HepG2 (cell line): ENCODE data around the gene TWF1. TPM values are rescaled to one million over a fixed set of nuclear protein-coding genes. Genes with fewer than 3 reads are reported as not detected.

Experiments used
- ARNT2 ChIP-seq: sonication (generic); formaldehyde crosslinking; IDR thresholded peaks from 2 replicates; pipeline ENCODE4 v1.8.0; 2022; ENCODE audit warnings: mild to moderate bottlenecking, low read depth, missing genetic modification reagents, moderate library complexity
- ELF1 ChIP-seq: sonication (generic); formaldehyde crosslinking; IDR thresholded peaks from 2 replicates; pipeline ENCODE4 v1.4.0; 2020; ENCODE audit warnings: missing genetic modification reagents
- GABPA ChIP-seq, 2 experiments: IDR thresholded peaks; 2 replicates each; pipeline ENCODE4 v1.6.1; 2011 to 2016; ENCODE audit warnings: low read depth in 2 of 2, low read length in 1 of 2, missing biosample characterization in 1 of 2, missing genetic modification characterization in 1 of 2
- LBX2 ChIP-seq: sonication (generic); formaldehyde crosslinking; IDR thresholded peaks from 2 replicates; pipeline ENCODE4 v1.5.0; 2020; ENCODE audit warnings: missing genetic modification reagents, mild to moderate bottlenecking, borderline replicate concordance
- NFRKB ChIP-seq: fragments of 450-650 bp; IDR thresholded peaks from 2 replicates; pipeline ENCODE4 v1.6.1; 2017
- PBX3 ChIP-seq: sonication (generic); formaldehyde crosslinking; IDR thresholded peaks from 2 replicates; pipeline ENCODE4 v1.8.1; 2023; ENCODE audit warnings: missing genetic modification reagents, inconsistent platforms, borderline replicate concordance
- POLR2AphosphoS5 ChIP-seq: IDR thresholded peaks from 2 replicates; pipeline ENCODE4 v1.6.1; 2012; ENCODE audit warnings: low read depth, low read length
- SOX5 ChIP-seq: IDR thresholded peaks from 2 replicates; pipeline ENCODE4 v1.6.1; 2016; ENCODE audit warnings: borderline replicate concordance
- TAF15 ChIP-seq: fragments of 200-400 bp; formaldehyde crosslinking; IDR thresholded peaks from one replicate; pipeline ENCODE4 v1.6.1; 2018; ENCODE audit warnings: mild to moderate bottlenecking, low read depth, low read length; ENCODE audit not compliant: poor library complexity, severe bottlenecking
- TBX2 ChIP-seq: sonication (generic); formaldehyde crosslinking; IDR thresholded peaks from 2 replicates; pipeline ENCODE4 v1.5.0; 2020; ENCODE audit warnings: missing genetic modification reagents, mild to moderate bottlenecking, borderline replicate concordance
- ZKSCAN1 ChIP-seq: fragments of 150-350 bp; IDR thresholded peaks from 2 replicates; pipeline ENCODE4 v1.6.1; 2014; ENCODE audit warnings: low read length
- ZNF484 ChIP-seq: sonication (generic); formaldehyde crosslinking; IDR thresholded peaks from 2 replicates; pipeline ENCODE4 v1.5.1; 2020; ENCODE audit warnings: mild to moderate bottlenecking, low read depth, missing genetic modification reagents, borderline replicate concordance
- ZNF709 ChIP-seq: sonication (generic); formaldehyde crosslinking; IDR thresholded peaks from 2 replicates; pipeline ENCODE4 v1.5.0; 2020; ENCODE audit warnings: mild to moderate bottlenecking, missing genetic modification reagents
- ZSCAN9 ChIP-seq: IDR thresholded peaks from 2 replicates; pipeline ENCODE4 v1.6.1; 2016; ENCODE audit warnings: borderline replicate concordance
- polyA plus RNA-seq, 8 experiments: library from polyadenylated mRNA; depleted of rRNA in 3 of 8; stranded (reverse) in 7 of 8; unstranded in 1 of 8; fragments of >200 nt; fragmentation: Illumina TruSeq in 4 of 8; extraction: Trizol in 4 of 8; gene quantifications; 2 replicates each; pipeline versions ENCODE4 v1.2.1 to v1.2.3, GENCODE V29; 2011 to 2016; ENCODE audit warnings: low read depth in 4 of 8, missing spikeins in 1 of 8, mixed read lengths in 1 of 8; ENCODE audit not compliant: insufficient read depth in 1 of 8
- total RNA-seq, 5 experiments: library from RNA; depleted of rRNA; stranded (reverse); fragments of >200 nt; fragmentation: Illumina TruSeq; extraction: Trizol; gene quantifications; 2 replicates each; pipeline ENCODE4 v1.2.3, GENCODE V29; 2016; ENCODE audit warnings: low read depth in 1 of 5
- TF ChIP-seq, protein P1 (sequence below): sonication (generic); formaldehyde crosslinking; IDR thresholded peaks from 2 replicates; pipeline ENCODE4 v1.5.1; 2020; ENCODE audit warnings: missing genetic modification reagents, mild to moderate bottlenecking, borderline replicate concordance
- TF ChIP-seq, protein P2 (sequence below): sonication (generic); formaldehyde crosslinking; IDR thresholded peaks from 2 replicates; pipeline ENCODE4 v1.4.0; 2020; ENCODE audit warnings: mild to moderate bottlenecking, missing genetic modification reagents
- TF ChIP-seq, protein P3 (sequence below): sonication (generic); formaldehyde crosslinking; IDR thresholded peaks from 2 replicates; pipeline ENCODE4 v1.8.0; 2022; ENCODE audit warnings: mild to moderate bottlenecking, missing genetic modification reagents
- TF ChIP-seq, protein P4 (sequence below): sonication (generic); formaldehyde crosslinking; IDR thresholded peaks from 2 replicates; pipeline ENCODE4 v1.4.0; 2020; ENCODE audit warnings: missing genetic modification reagents, borderline replicate concordance

The TWF1 gene
- total and polyA plus RNA-seq, 2 of the 13 experiments (the other 11 are each of a cell fraction or from before 2014, with no cell fraction given), result 32.3 to 85.5 TPM

DNA sequence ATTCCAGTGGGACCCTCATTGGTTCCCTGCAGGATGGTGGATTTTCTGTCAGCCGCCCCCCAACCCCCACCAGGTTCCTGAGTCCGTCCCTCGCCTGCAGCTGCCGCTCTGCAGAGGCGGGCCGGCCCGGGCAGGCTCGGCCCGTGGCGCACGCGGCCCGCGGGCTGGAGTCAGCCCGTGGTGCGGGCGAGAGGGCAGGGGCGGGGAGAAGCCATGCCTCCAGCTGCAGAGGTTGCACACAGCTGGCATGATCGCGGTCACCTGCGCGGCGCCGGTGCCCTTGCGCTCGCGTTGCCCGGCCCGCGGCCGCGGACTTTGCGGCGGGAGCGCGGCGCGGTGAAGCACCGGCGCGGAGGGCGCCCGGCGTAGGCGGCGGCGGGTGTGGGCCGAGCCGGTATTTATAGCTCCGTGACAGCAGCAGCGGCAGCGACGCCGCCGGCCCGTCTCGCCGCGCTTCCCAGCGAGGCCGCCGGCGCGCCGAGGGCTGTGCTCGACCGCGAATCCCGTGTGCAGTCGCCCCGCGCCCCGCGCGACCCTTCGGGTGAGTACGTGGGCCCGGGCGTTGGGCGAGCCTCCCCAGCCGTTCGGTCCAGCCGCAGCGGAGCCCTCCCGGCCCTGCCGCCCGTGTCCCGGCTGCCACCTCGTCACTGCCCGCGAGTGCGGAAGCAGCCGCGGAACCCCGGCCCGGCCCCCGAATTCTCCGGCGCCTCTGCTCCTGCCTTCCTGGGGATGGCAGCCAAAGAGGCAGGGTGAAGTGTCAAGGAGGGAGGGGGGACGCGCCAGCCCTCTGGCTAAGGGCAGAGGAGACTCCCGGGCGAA is 29.7 kb upstream of the TWF1 start, which contains the start of gene TMEM117 (continued):
- TF ChIP-seq, protein P1, sequence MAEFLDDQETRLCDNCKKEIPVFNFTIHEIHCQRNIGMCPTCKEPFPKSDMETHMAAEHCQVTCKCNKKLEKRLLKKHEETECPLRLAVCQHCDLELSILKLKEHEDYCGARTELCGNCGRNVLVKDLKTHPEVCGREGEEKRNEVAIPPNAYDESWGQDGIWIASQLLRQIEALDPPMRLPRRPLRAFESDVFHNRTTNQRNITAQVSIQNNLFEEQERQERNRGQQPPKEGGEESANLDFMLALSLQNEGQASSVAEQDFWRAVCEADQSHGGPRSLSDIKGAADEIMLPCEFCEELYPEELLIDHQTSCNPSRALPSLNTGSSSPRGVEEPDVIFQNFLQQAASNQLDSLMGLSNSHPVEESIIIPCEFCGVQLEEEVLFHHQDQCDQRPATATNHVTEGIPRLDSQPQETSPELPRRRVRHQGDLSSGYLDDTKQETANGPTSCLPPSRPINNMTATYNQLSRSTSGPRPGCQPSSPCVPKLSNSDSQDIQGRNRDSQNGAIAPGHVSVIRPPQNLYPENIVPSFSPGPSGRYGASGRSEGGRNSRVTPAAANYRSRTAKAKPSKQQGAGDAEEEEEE (CRISPR knock-in tag), result no peak
- TF ChIP-seq, protein P2, sequence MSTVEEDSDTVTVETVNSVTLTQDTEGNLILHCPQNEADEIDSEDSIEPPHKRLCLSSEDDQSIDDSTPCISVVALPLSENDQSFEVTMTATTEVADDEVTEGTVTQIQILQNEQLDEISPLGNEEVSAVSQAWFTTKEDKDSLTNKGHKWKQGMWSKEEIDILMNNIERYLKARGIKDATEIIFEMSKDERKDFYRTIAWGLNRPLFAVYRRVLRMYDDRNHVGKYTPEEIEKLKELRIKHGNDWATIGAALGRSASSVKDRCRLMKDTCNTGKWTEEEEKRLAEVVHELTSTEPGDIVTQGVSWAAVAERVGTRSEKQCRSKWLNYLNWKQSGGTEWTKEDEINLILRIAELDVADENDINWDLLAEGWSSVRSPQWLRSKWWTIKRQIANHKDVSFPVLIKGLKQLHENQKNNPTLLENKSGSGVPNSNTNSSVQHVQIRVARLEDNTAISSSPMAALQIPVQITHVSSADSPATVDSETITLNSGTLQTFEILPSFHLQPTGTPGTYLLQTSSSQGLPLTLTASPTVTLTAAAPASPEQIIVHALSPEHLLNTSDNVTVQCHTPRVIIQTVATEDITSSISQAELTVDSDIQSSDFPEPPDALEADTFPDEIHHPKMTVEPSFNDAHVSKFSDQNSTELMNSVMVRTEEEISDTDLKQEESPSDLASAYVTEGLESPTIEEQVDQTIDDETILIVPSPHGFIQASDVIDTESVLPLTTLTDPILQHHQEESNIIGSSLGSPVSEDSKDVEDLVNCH (CRISPR knock-in tag), result no peak
- TF ChIP-seq, protein P3, sequence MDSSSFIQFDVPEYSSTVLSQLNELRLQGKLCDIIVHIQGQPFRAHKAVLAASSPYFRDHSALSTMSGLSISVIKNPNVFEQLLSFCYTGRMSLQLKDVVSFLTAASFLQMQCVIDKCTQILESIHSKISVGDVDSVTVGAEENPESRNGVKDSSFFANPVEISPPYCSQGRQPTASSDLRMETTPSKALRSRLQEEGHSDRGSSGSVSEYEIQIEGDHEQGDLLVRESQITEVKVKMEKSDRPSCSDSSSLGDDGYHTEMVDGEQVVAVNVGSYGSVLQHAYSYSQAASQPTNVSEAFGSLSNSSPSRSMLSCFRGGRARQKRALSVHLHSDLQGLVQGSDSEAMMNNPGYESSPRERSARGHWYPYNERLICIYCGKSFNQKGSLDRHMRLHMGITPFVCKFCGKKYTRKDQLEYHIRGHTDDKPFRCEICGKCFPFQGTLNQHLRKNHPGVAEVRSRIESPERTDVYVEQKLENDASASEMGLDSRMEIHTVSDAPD, result no peak
- TF ChIP-seq POLR2AphosphoS5 (no peak; the same call in 1 of the 2 replicates), LBX2 (CRISPR knock-in tag) (peak; percentile 70; the same call in 1 of the 2 replicates), PBX3 (CRISPR knock-in tag) (no peak), ZNF709 (CRISPR knock-in tag) (no peak), ZKSCAN1 (no peak), TBX2 (CRISPR knock-in tag) (peak; percentile 28), ELF1 (CRISPR knock-in tag) (peak; percentile 72), ZSCAN9 (CRISPR knock-in tag) (no peak), TAF15 (no peak), NFRKB (no peak), ZNF484 (CRISPR knock-in tag) (no peak), ARNT2 (peak; percentile 79; the same call in 1 of the 2 replicates), GABPA (IDR thresholded peaks at IDR 0.05; ENCODE audit: low read depth, low read length) (no peak), GABPA (CRISPR knock-in tag; IDR thresholded peaks at IDR 0.05; ENCODE audit: low read depth) (no peak), SOX5 (CRISPR knock-in tag) (no peak)
- TF ChIP-seq, protein P4, sequence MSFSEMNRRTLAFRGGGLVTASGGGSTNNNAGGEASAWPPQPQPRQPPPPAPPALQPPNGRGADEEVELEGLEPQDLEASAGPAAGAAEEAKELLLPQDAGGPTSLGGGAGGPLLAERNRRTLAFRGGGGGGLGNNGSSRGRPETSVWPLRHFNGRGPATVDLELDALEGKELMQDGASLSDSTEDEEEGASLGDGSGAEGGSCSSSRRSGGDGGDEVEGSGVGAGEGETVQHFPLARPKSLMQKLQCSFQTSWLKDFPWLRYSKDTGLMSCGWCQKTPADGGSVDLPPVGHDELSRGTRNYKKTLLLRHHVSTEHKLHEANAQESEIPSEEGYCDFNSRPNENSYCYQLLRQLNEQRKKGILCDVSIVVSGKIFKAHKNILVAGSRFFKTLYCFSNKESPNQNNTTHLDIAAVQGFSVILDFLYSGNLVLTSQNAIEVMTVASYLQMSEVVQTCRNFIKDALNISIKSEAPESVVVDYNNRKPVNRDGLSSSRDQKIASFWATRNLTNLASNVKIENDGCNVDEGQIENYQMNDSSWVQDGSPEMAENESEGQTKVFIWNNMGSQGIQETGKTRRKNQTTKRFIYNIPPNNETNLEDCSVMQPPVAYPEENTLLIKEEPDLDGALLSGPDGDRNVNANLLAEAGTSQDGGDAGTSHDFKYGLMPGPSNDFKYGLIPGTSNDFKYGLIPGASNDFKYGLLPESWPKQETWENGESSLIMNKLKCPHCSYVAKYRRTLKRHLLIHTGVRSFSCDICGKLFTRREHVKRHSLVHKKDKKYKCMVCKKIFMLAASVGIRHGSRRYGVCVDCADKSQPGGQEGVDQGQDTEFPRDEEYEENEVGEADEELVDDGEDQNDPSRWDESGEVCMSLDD (CRISPR knock-in tag), result peak; percentile 21; the same call in 1 of the 2 replicates
